GM23338 (cell line): ENCODE data around the gene CMTR1. TPM values are rescaled to one million over a fixed set of nuclear protein-coding genes. Genes with fewer than 3 reads are reported as not detected.
"Not testable (repeated sequence)": the region's sequence is repeated elsewhere in the genome, so short reads cannot be mapped to it uniquely, and the experiment has no call there.

ENCODE experiments used
- ATAC-seq: fragments of 200-7000 bp; cut with Tn5 transposase; 3 replicates; pipeline ENCODE4 v1.9.1; 2020
- DNase-seq: peaks from one replicate; pipeline ENCODE4 v3.0.0-alpha.2; 2015; ENCODE audit warnings: low spot score
- H2AFZ ChIP-seq: fragments of 200-600 bp; sonication (generic); 2 replicates; pipeline ENCODE4 v1.8.0; 2016; ENCODE audit warnings: antibody characterized with exemption, mild to moderate bottlenecking, moderate library complexity
- H3F3A ChIP-seq: fragments of 200-600 bp; sonication (generic); replicated peaks from 2 replicates; pipeline ENCODE4 v1.8.0; 2017; ENCODE audit warnings: antibody characterized with exemption, mixed run types, low read depth
- H3K27ac ChIP-seq: fragments of 200-600 bp; sonication (generic); 2 replicates; pipeline ENCODE4 v1.6.1; 2016; ENCODE audit warnings: low read depth
- H3K27me3 ChIP-seq: fragments of 200-600 bp; sonication (generic); 2 replicates; pipeline ENCODE4 v1.8.0; 2016; ENCODE audit warnings: mild to moderate bottlenecking, mixed run types, moderate library complexity; ENCODE audit not compliant: insufficient read depth
- H3K36me3 ChIP-seq: fragments of 200-600 bp; sonication (generic); 2 replicates; pipeline ENCODE4 v1.8.0; 2016; ENCODE audit warnings: mild to moderate bottlenecking; ENCODE audit not compliant: insufficient read depth
- H3K4me1 ChIP-seq: fragments of 200-600 bp; sonication (generic); 2 replicates; pipeline ENCODE4 v1.8.0; 2016; ENCODE audit warnings: mild to moderate bottlenecking, moderate library complexity; ENCODE audit not compliant: insufficient read depth
- H3K4me2 ChIP-seq: fragments of 200-600 bp; sonication (generic); 2 replicates; pipeline ENCODE4 v1.7.1; 2017; ENCODE audit warnings: mixed run types
- H3K4me3 ChIP-seq: fragments of 200-600 bp; sonication (generic); 2 replicates; pipeline ENCODE4 v1.6.1; 2016; ENCODE audit warnings: mixed run types
- H3K79me2 ChIP-seq: fragments of 200-600 bp; sonication (generic); replicated peaks from 2 replicates; pipeline ENCODE4 v1.8.0; 2017; ENCODE audit warnings: mild to moderate bottlenecking; ENCODE audit not compliant: insufficient read depth
- H3K9me2 ChIP-seq: fragments of 200-600 bp; sonication (generic); 2 replicates; pipeline ENCODE4 v1.8.0; 2017; ENCODE audit not compliant: insufficient read depth
- H4K20me1 ChIP-seq: fragments of 200-600 bp; sonication (generic); replicated peaks from 2 replicates; pipeline ENCODE4 v1.8.0; 2017; ENCODE audit warnings: mild to moderate bottlenecking; ENCODE audit not compliant: insufficient read depth
- H3K27ac Mint-ChIP-seq: 2 replicates; pipeline ENCODE4 v1.8.0; 2020; ENCODE audit warnings: inconsistent platforms, mild to moderate bottlenecking, moderate library complexity, mixed read lengths
- H3K27me3 Mint-ChIP-seq: 3 replicates; pipeline ENCODE4 v1.8.0; 2022; ENCODE audit warnings: low read depth, mild to moderate bottlenecking, moderate library complexity, mixed read lengths, inconsistent platforms; ENCODE audit not compliant: insufficient read depth, poor library complexity
- H3K36me3 Mint-ChIP-seq: 3 replicates; pipeline ENCODE4 v1.8.0; 2021; ENCODE audit warnings: low read depth, mild to moderate bottlenecking, inconsistent platforms, moderate library complexity, mixed read lengths
- H3K4me1 Mint-ChIP-seq: 3 replicates; pipeline ENCODE4 v1.8.0; 2020; ENCODE audit warnings: mild to moderate bottlenecking, inconsistent platforms, mixed read lengths
- H3K4me3 Mint-ChIP-seq: 3 replicates; pipeline ENCODE4 v1.8.0; 2021; ENCODE audit warnings: moderate library complexity, mild to moderate bottlenecking, inconsistent platforms, mixed read lengths
- H3K9me3 Mint-ChIP-seq: 3 replicates; pipeline ENCODE4 v1.8.0; 2020; ENCODE audit warnings: moderate library complexity, mild to moderate bottlenecking, inconsistent platforms, mixed read lengths
- EZH2 ChIP-seq: fragments of 200-600 bp; sonication (generic); IDR thresholded peaks from one replicate; pipeline ENCODE4 v1.8.0; 2017; ENCODE audit warnings: antibody characterized with exemption, mild to moderate bottlenecking, low read depth; ENCODE audit not compliant: unreplicated experiment
- EZH2phosphoT487 ChIP-seq: fragments of 200-600 bp; sonication (generic); IDR thresholded peaks from one replicate; pipeline ENCODE4 v1.8.1; 2018; ENCODE audit warnings: antibody characterized with exemption; ENCODE audit not compliant: unreplicated experiment
- JUNB ChIP-seq: IDR thresholded peaks from one replicate; pipeline ENCODE4 v1.6.1; 2016; ENCODE audit warnings: antibody characterized with exemption; ENCODE audit not compliant: unreplicated experiment
- NANOG ChIP-seq: IDR thresholded peaks from 2 replicates; pipeline ENCODE4 v1.6.1; 2016; ENCODE audit warnings: antibody characterized with exemption, borderline replicate concordance
- STAT1 ChIP-seq: IDR thresholded peaks from one replicate; pipeline ENCODE4 v1.6.1; 2016; ENCODE audit warnings: antibody characterized with exemption; ENCODE audit not compliant: unreplicated experiment
- ZNF114 ChIP-seq: fragments of 250-450 bp; sonication (Bioruptor Pico); IDR thresholded peaks from 2 replicates; pipeline ENCODE4 v1.5.0; 2020; ENCODE audit warnings: mild to moderate bottlenecking, moderate library complexity
- ZNF331 ChIP-seq: fragments of 250-450 bp; sonication (Bioruptor Pico); IDR thresholded peaks from 2 replicates; pipeline ENCODE4 v1.5.0; 2020; ENCODE audit warnings: low read depth, mild to moderate bottlenecking, moderate library complexity
- polyA plus RNA-seq: library from polyadenylated mRNA; unstranded; fragments of >200 nt; fragmentation: Nextera tagmentation; extraction: Ambion mirVana; gene quantifications from 2 replicates; pipeline ENCODE4 v1.2.1, GENCODE V29; 2016
- total RNA-seq: library from RNA; depleted of rRNA; stranded (reverse); fragments of >200 nt; shearing (Covaris generic); gene quantifications from 2 replicates; pipeline ENCODE4 v1.2.3, GENCODE V29; 2014
- TF ChIP-seq, protein P1 (sequence below): IDR thresholded peaks from one replicate; pipeline ENCODE4 v1.6.1; 2018; ENCODE audit warnings: antibody characterized with exemption; ENCODE audit not compliant: unreplicated experiment
- TF ChIP-seq, protein P2 (sequence below): fragments of 250-450 bp; sonication (Bioruptor Pico); IDR thresholded peaks from 2 replicates; pipeline ENCODE4 v1.5.0; 2020; ENCODE audit warnings: mild to moderate bottlenecking, moderate library complexity
- TF ChIP-seq, protein P3 (sequence below), 2 experiments: fragments of 200-600 bp in 1 of 2; sonication (generic) in 1 of 2; conservative IDR thresholded peaks; 2 replicates each; pipeline versions ENCODE4 v1.5.1 to v1.6.1; 2016 to 2017; ENCODE audit warnings: antibody characterized with exemption in 2 of 2, low read depth in 2 of 2, mild to moderate bottlenecking in 2 of 2, moderate library complexity in 1 of 2

CMTR1 gene
- total and polyA plus RNA-seq, 2 experiments from 2014 or later = 7.3 to 36.4 TPM

DNA sequence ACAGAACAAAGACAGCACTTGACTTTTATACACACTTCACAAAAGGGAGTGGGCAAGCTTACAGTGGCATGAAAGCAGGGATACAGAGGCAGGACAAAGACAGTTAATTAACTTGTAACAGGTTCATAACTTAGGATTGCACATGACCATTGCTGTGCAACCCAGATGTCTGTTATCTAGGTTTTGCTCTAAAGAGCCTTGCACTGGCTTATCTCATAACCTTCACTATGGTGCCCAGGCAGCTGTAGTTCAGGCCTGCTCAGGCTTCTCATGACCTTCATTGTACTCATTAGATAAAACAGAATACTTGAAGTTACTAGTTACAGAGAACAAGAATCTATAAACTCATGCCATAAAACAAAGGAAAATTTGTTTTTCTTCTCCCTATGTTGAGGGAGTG is 31.4 kb upstream of the CMTR1 start:
- not testable (repeated sequence) for H4K20me1 ChIP-seq, H3K79me2 ChIP-seq, H3K36me3 Mint-ChIP-seq, H3K27me3 Mint-ChIP-seq, H3F3A ChIP-seq, H2AFZ ChIP-seq, H3K27me3 ChIP-seq, H3K4me3 ChIP-seq, DNase-seq, H3K9me2 ChIP-seq, H3K4me2 ChIP-seq, H3K27ac Mint-ChIP-seq, H3K36me3 ChIP-seq, ATAC-seq, H3K4me3 Mint-ChIP-seq, H3K4me1 ChIP-seq, H3K27ac ChIP-seq, H3K4me1 Mint-ChIP-seq, H3K9me3 Mint-ChIP-seq

DNA sequence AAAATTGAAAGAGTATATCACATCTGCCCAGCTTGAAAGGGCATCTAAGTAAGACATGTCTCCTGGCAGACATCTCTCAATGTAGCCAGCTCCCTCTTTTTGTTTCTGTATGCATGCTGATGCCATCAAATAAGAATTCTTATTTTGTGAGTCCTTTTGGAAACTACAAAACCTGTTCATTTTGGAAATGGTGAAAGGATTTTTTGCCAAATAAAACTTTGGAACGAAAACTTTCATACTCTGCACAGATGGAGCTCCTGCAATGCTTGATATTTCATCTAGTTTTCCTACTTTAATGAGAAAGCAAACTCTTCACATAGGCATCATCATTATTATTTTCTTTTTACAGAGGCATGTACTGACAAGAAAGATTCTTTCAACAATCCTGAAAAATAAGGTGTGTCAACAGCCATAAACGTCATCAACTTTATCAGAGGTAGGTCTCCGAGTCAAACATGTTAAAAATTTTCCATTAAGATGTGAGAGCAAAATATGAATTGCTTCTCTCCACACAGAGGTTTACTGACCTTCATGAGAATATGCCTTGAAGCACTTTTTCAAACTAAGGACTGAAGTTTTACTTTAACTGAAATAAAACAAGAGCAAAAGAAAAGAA is 26.2 kb upstream of the CMTR1 start:
- H3K4me2 ChIP-seq = no peak overlapping the region
- H3K36me3 Mint-ChIP-seq = no peaks in the 10 kb centered on the region
- H3K4me1 ChIP-seq = no peaks in the 10 kb centered on the region
- no peak for TF ChIP-seq JUNB
- TF ChIP-seq EZH2phosphoT487 = no peak
- no peak for TF ChIP-seq ZNF331 (CRISPR knock-in tag)
- no peak for TF ChIP-seq EZH2
- TF ChIP-seq, protein P1, sequence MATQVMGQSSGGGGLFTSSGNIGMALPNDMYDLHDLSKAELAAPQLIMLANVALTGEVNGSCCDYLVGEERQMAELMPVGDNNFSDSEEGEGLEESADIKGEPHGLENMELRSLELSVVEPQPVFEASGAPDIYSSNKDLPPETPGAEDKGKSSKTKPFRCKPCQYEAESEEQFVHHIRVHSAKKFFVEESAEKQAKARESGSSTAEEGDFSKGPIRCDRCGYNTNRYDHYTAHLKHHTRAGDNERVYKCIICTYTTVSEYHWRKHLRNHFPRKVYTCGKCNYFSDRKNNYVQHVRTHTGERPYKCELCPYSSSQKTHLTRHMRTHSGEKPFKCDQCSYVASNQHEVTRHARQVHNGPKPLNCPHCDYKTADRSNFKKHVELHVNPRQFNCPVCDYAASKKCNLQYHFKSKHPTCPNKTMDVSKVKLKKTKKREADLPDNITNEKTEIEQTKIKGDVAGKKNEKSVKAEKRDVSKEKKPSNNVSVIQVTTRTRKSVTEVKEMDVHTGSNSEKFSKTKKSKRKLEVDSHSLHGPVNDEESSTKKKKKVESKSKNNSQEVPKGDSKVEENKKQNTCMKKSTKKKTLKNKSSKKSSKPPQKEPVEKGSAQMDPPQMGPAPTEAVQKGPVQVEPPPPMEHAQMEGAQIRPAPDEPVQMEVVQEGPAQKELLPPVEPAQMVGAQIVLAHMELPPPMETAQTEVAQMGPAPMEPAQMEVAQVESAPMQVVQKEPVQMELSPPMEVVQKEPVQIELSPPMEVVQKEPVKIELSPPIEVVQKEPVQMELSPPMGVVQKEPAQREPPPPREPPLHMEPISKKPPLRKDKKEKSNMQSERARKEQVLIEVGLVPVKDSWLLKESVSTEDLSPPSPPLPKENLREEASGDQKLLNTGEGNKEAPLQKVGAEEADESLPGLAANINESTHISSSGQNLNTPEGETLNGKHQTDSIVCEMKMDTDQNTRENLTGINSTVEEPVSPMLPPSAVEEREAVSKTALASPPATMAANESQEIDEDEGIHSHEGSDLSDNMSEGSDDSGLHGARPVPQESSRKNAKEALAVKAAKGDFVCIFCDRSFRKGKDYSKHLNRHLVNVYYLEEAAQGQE = no peak
- TF ChIP-seq, protein P2, sequence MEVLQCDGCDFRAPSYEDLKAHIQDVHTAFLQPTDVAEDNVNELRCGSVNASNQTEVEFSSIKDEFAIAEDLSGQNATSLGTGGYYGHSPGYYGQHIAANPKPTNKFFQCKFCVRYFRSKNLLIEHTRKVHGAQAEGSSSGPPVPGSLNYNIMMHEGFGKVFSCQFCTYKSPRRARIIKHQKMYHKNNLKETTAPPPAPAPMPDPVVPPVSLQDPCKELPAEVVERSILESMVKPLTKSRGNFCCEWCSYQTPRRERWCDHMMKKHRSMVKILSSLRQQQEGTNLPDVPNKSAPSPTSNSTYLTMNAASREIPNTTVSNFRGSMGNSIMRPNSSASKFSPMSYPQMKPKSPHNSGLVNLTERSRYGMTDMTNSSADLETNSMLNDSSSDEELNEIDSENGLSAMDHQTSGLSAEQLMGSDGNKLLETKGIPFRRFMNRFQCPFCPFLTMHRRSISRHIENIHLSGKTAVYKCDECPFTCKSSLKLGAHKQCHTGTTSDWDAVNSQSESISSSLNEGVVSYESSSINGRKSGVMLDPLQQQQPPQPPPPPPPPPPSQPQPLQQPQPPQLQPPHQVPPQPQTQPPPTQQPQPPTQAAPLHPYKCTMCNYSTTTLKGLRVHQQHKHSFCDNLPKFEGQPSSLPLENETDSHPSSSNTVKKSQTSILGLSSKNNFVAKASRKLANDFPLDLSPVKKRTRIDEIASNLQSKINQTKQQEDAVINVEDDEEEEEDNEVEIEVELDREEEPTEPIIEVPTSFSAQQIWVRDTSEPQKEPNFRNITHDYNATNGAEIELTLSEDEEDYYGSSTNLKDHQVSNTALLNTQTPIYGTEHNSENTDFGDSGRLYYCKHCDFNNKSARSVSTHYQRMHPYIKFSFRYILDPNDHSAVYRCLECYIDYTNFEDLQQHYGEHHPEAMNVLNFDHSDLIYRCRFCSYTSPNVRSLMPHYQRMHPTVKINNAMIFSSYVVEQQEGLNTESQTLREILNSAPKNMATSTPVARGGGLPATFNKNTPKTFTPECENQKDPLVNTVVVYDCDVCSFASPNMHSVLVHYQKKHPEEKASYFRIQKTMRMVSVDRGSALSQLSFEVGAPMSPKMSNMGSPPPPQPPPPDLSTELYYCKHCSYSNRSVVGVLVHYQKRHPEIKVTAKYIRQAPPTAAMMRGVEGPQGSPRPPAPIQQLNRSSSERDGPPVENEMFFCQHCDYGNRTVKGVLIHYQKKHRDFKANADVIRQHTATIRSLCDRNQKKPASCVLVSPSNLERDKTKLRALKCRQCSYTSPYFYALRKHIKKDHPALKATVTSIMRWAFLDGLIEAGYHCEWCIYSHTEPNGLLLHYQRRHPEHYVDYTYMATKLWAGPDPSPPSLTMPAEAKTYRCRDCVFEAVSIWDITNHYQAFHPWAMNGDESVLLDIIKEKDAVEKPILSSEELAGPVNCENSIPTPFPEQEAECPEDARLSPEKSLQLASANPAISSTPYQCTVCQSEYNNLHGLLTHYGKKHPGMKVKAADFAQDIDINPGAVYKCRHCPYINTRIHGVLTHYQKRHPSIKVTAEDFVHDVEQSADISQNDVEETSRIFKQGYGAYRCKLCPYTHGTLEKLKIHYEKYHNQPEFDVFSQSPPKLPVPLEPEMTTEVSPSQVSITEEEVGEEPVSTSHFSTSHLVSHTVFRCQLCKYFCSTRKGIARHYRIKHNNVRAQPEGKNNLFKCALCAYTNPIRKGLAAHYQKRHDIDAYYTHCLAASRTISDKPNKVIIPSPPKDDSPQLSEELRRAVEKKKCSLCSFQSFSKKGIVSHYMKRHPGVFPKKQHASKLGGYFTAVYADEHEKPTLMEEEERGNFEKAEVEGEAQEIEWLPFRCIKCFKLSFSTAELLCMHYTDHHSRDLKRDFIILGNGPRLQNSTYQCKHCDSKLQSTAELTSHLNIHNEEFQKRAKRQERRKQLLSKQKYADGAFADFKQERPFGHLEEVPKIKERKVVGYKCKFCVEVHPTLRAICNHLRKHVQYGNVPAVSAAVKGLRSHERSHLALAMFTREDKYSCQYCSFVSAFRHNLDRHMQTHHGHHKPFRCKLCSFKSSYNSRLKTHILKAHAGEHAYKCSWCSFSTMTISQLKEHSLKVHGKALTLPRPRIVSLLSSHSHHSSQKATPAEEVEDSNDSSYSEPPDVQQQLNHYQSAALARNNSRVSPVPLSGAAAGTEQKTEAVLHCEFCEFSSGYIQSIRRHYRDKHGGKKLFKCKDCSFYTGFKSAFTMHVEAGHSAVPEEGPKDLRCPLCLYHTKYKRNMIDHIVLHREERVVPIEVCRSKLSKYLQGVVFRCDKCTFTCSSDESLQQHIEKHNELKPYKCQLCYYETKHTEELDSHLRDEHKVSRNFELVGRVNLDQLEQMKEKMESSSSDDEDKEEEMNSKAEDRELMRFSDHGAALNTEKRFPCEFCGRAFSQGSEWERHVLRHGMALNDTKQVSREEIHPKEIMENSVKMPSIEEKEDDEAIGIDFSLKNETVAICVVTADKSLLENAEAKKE (CRISPR knock-in tag) = no peak
- no peak for TF ChIP-seq STAT1
- no peak for TF ChIP-seq ZNF114 (CRISPR knock-in tag)
- TF ChIP-seq, protein P3, sequence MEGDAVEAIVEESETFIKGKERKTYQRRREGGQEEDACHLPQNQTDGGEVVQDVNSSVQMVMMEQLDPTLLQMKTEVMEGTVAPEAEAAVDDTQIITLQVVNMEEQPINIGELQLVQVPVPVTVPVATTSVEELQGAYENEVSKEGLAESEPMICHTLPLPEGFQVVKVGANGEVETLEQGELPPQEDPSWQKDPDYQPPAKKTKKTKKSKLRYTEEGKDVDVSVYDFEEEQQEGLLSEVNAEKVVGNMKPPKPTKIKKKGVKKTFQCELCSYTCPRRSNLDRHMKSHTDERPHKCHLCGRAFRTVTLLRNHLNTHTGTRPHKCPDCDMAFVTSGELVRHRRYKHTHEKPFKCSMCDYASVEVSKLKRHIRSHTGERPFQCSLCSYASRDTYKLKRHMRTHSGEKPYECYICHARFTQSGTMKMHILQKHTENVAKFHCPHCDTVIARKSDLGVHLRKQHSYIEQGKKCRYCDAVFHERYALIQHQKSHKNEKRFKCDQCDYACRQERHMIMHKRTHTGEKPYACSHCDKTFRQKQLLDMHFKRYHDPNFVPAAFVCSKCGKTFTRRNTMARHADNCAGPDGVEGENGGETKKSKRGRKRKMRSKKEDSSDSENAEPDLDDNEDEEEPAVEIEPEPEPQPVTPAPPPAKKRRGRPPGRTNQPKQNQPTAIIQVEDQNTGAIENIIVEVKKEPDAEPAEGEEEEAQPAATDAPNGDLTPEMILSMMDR (conservative IDR thresholded peaks at IDR 0.05; ENCODE audit: low read depth in 2 of 2) = no peak
- no peak for TF ChIP-seq NANOG
- no peaks in the 10 kb centered on the region for H3K36me3 ChIP-seq
- H3K4me3 Mint-ChIP-seq = no peak overlapping the region
- H3K4me3 ChIP-seq = no peak overlapping the region
- H3K4me1 Mint-ChIP-seq = no peaks in the 10 kb centered on the region
- no peaks in the 10 kb centered on the region for H3K9me3 Mint-ChIP-seq
- H3K27ac Mint-ChIP-seq = no peak overlapping the region
- no peaks in the 10 kb centered on the region for H4K20me1 ChIP-seq
- H3K9me2 ChIP-seq = no peaks in the 10 kb centered on the region
- DNase-seq (no peak), ATAC-seq (no peak)
- H2AFZ ChIP-seq = no peak overlapping the region
- no peaks in the 10 kb centered on the region for H3K79me2 ChIP-seq
- no peaks in the 10 kb centered on the region for H3F3A ChIP-seq
- H3K27ac ChIP-seq = no peak overlapping the region
- H3K27me3 Mint-ChIP-seq = no peaks in the 10 kb centered on the region
- H3K27me3 ChIP-seq = no peaks in the 10 kb centered on the region
